H9 (cell line): Measurements from ENCODE around the gene ANKRD12. TPM values are rescaled to one million over a fixed set of nuclear protein-coding genes. Genes with fewer than 3 reads are reported as not detected.

Experiments
- DNase-seq: peaks from one replicate; pipeline ENCODE4 v3.0.0-alpha.2; 2017
- H2AFZ ChIP-seq: one replicate; pipeline ENCODE4 v1.6.1; 2013; ENCODE audit warnings: mild to moderate bottlenecking, low read length, control low read depth, moderate library complexity
- H2AK5ac ChIP-seq: 2 replicates; pipeline ENCODE4 v1.6.1; 2013; ENCODE audit warnings: low read length, control low read depth, mixed read lengths; ENCODE audit not compliant: insufficient read length
- H2BK120ac ChIP-seq: one replicate; pipeline ENCODE4 v1.6.1; 2013; ENCODE audit warnings: low read depth, mild to moderate bottlenecking, low read length, control low read depth, inconsistent platforms; ENCODE audit not compliant: poor library complexity, severe bottlenecking
- H2BK12ac ChIP-seq: 2 replicates; pipeline ENCODE4 v1.6.1; 2013; ENCODE audit warnings: low read length, control low read depth, mixed read lengths, low read depth; ENCODE audit not compliant: insufficient read length
- H2BK15ac ChIP-seq: 2 replicates; pipeline ENCODE4 v1.6.1; 2013; ENCODE audit warnings: low read depth, low read length, control low read depth
- H2BK20ac ChIP-seq: one replicate; pipeline ENCODE4 v1.6.1; 2013; ENCODE audit warnings: low read depth, mild to moderate bottlenecking, low read length, control low read depth, inconsistent platforms; ENCODE audit not compliant: poor library complexity, severe bottlenecking
- H2BK5ac ChIP-seq: 2 replicates; pipeline ENCODE4 v1.6.1; 2013; ENCODE audit warnings: low read length, control low read depth, mixed read lengths; ENCODE audit not compliant: insufficient read length
- H3K14ac ChIP-seq: 2 replicates; pipeline ENCODE4 v1.6.1; 2013; ENCODE audit warnings: low read length, control low read depth; ENCODE audit not compliant: insufficient read depth
- H3K18ac ChIP-seq: 2 replicates; pipeline ENCODE4 v1.6.1; 2013; ENCODE audit warnings: low read depth, mild to moderate bottlenecking, mixed read lengths, low read length, control low read depth; ENCODE audit not compliant: insufficient read length
- H3K23ac ChIP-seq: 2 replicates; pipeline ENCODE4 v1.6.1; 2013; ENCODE audit warnings: low read length, control low read depth, mixed read lengths, low read depth; ENCODE audit not compliant: insufficient read length
- H3K23me2 ChIP-seq: 2 replicates; pipeline ENCODE4 v1.6.1; 2013; ENCODE audit warnings: low read depth, mild to moderate bottlenecking, mixed read lengths, low read length, control low read depth; ENCODE audit not compliant: insufficient read length, poor library complexity, severe bottlenecking
- H3K27ac ChIP-seq: 2 replicates; pipeline ENCODE4 v1.5.1; 2013; ENCODE audit warnings: low read length, control low read depth, mixed read lengths, low read depth; ENCODE audit not compliant: insufficient read length
- H3K27me3 ChIP-seq: 2 replicates; pipeline ENCODE4 v1.6.1; 2013; ENCODE audit warnings: low read length, control low read depth, inconsistent platforms; ENCODE audit not compliant: insufficient read depth
- H3K4ac ChIP-seq: 2 replicates; pipeline ENCODE4 v1.6.1; 2013; ENCODE audit warnings: low read depth, mild to moderate bottlenecking, control low read depth, inconsistent platforms, low read length, moderate library complexity
- H3K4me1 ChIP-seq: 2 replicates; pipeline ENCODE4 v1.6.1; 2013; ENCODE audit warnings: low read length, control low read depth, inconsistent platforms; ENCODE audit not compliant: insufficient read depth
- H3K4me2 ChIP-seq: 2 replicates; pipeline ENCODE4 v1.6.1; 2013; ENCODE audit warnings: low read length, control low read depth, mixed read lengths; ENCODE audit not compliant: insufficient read length, insufficient read depth
- H3K56ac ChIP-seq: 2 replicates; pipeline ENCODE4 v1.6.1; 2013; ENCODE audit warnings: low read depth, mild to moderate bottlenecking, mixed read lengths, low read length, control low read depth; ENCODE audit not compliant: insufficient read length
- H3K79me1 ChIP-seq: 2 replicates; pipeline ENCODE4 v1.6.1; 2013; ENCODE audit warnings: low read depth, mild to moderate bottlenecking, moderate library complexity, low read length, control low read depth, inconsistent platforms; ENCODE audit not compliant: insufficient read depth, poor library complexity, severe bottlenecking
- H3K79me2 ChIP-seq: 2 replicates; pipeline ENCODE4 v1.6.1; 2013; ENCODE audit warnings: low read length, control low read depth, inconsistent platforms; ENCODE audit not compliant: insufficient read depth
- H3K9ac ChIP-seq: 2 replicates; pipeline ENCODE4 v1.6.1; 2013; ENCODE audit warnings: low read length, control low read depth, mixed read lengths; ENCODE audit not compliant: insufficient read length; ENCODE audit errors: extremely low read depth
- H3K9me3 ChIP-seq: one replicate; pipeline ENCODE4 v1.6.1; 2013; ENCODE audit warnings: low read depth, low read length, inconsistent platforms; ENCODE audit not compliant: control insufficient read depth
- H3T11ph ChIP-seq: one replicate; pipeline ENCODE4 v1.6.1; 2013; ENCODE audit warnings: mild to moderate bottlenecking, low read length, control low read depth, inconsistent platforms
- H4K20me1 ChIP-seq: one replicate; pipeline ENCODE4 v1.6.1; 2013; ENCODE audit not compliant: control insufficient read depth, insufficient read length, insufficient read depth
- H4K5ac ChIP-seq: 2 replicates; pipeline ENCODE4 v1.6.1; 2013; ENCODE audit warnings: low read depth, mild to moderate bottlenecking, mixed read lengths, low read length, control low read depth; ENCODE audit not compliant: insufficient read length
- H4K8ac ChIP-seq: replicated peaks from 2 replicates; pipeline ENCODE4 v1.6.1; 2013; ENCODE audit warnings: low read length, control low read depth, mixed read lengths, low read depth; ENCODE audit not compliant: insufficient read length
- H4K91ac ChIP-seq: 2 replicates; pipeline ENCODE4 v1.6.1; 2013; ENCODE audit warnings: low read depth, mild to moderate bottlenecking, moderate library complexity, mixed read lengths, low read length, control low read depth; ENCODE audit not compliant: insufficient read length
- H3K27ac Mint-ChIP-seq, 3 experiments: 2 replicates in 2 of 3; 3 replicates in 1 of 3; pipeline ENCODE4 v1.8.0; 2020 to 2021; ENCODE audit warnings: mixed read lengths in 3 of 3, mild to moderate bottlenecking in 1 of 3, moderate library complexity in 1 of 3
- H3K27me3 Mint-ChIP-seq: 2 replicates; pipeline ENCODE4 v1.8.0; 2021; ENCODE audit warnings: low read depth, mild to moderate bottlenecking, moderate library complexity, mixed read lengths
- H3K36me3 Mint-ChIP-seq, 3 experiments: 2 replicates in 2 of 3; 3 replicates in 1 of 3; pipeline ENCODE4 v1.8.0; 2020 to 2021; ENCODE audit warnings: low read depth in 3 of 3, mixed read lengths in 3 of 3; ENCODE audit not compliant: insufficient read depth in 1 of 3
- H3K4me1 Mint-ChIP-seq, 2 experiments: 2 replicates each; pipeline ENCODE4 v1.8.0; 2020; ENCODE audit warnings: mixed read lengths in 2 of 2
- H3K4me3 Mint-ChIP-seq, 2 experiments: 2 replicates in 1 of 2; 3 replicates in 1 of 2; pipeline ENCODE4 v1.8.0; 2020 to 2021; ENCODE audit warnings: mild to moderate bottlenecking in 2 of 2, mixed read lengths in 2 of 2, moderate library complexity in 1 of 2
- H3K9me3 Mint-ChIP-seq, 2 experiments: 2 replicates in 1 of 2; 3 replicates in 1 of 2; pipeline ENCODE4 v1.8.0; 2020; ENCODE audit warnings: mild to moderate bottlenecking in 2 of 2, mixed read lengths in 2 of 2, moderate library complexity in 1 of 2
- WGBS: extraction: QIAGEN DNeasy Blood & Tissue Kit; methylation state at CpG from one replicate; pipeline ENCODE4 v1.1.7; 2013; ENCODE audit warnings: missing lambda C conversion rate, low lambda C conversion rate, mixed read lengths; ENCODE audit not compliant: insufficient read length; ENCODE audit errors: extremely low coverage; 5-methylcytosine and 5-hydroxymethylcytosine counted together
- total RNA-seq: library from RNA; stranded (reverse); gene quantifications from 2 replicates; pipeline ENCODE4 v1.2.1, GENCODE V29; 2021
- TF ChIP-seq, protein P1 (sequence below): fragments of 200-600 bp; sonication (generic); conservative IDR thresholded peaks from 3 replicates; pipeline ENCODE4 v1.8.0; 2021; ENCODE audit warnings: antibody characterized with exemption, mild to moderate bottlenecking

ANKRD12 gene
- total RNA-seq, 1 experiment from 2014 or later: 38.9 TPM

DNA sequence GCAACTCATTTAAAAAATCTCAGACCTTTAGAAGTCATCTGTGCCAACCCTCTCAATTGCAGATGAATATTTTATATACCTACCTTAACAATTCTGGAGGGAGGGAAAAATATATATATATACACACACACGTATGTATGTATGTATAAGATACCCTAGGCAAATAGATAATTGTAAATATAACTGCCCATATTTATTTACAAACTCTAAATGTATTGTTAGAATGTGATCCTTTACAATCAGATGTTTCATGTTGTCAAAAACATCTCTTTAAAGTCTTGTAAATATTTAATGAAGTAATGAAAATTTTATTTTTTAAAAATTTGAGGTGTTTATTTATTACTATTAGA lies 11.6 kb downstream of the ANKRD12 start:
- TF ChIP-seq, protein P1, sequence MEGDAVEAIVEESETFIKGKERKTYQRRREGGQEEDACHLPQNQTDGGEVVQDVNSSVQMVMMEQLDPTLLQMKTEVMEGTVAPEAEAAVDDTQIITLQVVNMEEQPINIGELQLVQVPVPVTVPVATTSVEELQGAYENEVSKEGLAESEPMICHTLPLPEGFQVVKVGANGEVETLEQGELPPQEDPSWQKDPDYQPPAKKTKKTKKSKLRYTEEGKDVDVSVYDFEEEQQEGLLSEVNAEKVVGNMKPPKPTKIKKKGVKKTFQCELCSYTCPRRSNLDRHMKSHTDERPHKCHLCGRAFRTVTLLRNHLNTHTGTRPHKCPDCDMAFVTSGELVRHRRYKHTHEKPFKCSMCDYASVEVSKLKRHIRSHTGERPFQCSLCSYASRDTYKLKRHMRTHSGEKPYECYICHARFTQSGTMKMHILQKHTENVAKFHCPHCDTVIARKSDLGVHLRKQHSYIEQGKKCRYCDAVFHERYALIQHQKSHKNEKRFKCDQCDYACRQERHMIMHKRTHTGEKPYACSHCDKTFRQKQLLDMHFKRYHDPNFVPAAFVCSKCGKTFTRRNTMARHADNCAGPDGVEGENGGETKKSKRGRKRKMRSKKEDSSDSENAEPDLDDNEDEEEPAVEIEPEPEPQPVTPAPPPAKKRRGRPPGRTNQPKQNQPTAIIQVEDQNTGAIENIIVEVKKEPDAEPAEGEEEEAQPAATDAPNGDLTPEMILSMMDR: no peak
- H3K4me1 ChIP-seq: no peaks in the 10 kb centered on the region
- no peak overlapping the region for H2BK12ac ChIP-seq
- H2AK5ac ChIP-seq: no peak overlapping the region
- Mint-ChIP-seq H3K4me1 (peaks cover 12 to 14% of the 10 kb centered on the region in 2 experiments), H3K36me3 (no peaks in the 10 kb centered on the region; a peak in 1 of 7 replicates), H3K4me3 (no peak overlapping the region), H3K27me3 (no peaks in the 10 kb centered on the region), H3K27ac (no peak overlapping the region), H3K9me3 (no peaks in the 10 kb centered on the region)
- H3K4ac ChIP-seq: no peak overlapping the region
- DNase-seq: no peak
- no peak overlapping the region for H2BK5ac ChIP-seq
- no peaks in the 10 kb centered on the region for H3K27me3 ChIP-seq
- peaks cover 3% of the 10 kb centered on the region for H3K79me1 ChIP-seq
- WGBS: no CpG with 5 or more reads among the region's 1 CpG
- no peak overlapping the region for H3T11ph ChIP-seq
- no peaks in the 10 kb centered on the region for H3K9me3 ChIP-seq
- H4K91ac ChIP-seq: no peak overlapping the region
- H3K9ac ChIP-seq: no peak overlapping the region
- H3K14ac ChIP-seq: no peak overlapping the region
- no peaks in the 10 kb centered on the region; the same call in 1 of the 2 replicates for H3K79me2 ChIP-seq
- no peak overlapping the region for H2AFZ ChIP-seq
- H4K8ac ChIP-seq: no peak overlapping the region
- H3K27ac ChIP-seq: no peak overlapping the region
- H3K23ac ChIP-seq: no peak overlapping the region
- no peak overlapping the region for H4K5ac ChIP-seq
- no peak overlapping the region for H2BK15ac ChIP-seq
- H3K23me2 ChIP-seq: no peaks in the 10 kb centered on the region
- H3K56ac ChIP-seq: no peak overlapping the region
- H4K20me1 ChIP-seq: no peaks in the 10 kb centered on the region
- no peak overlapping the region for H3K4me2 ChIP-seq
- no peak overlapping the region for H3K18ac ChIP-seq
- no peak overlapping the region for H2BK120ac ChIP-seq
- H2BK20ac ChIP-seq: no peak overlapping the region
